Erythroblast (primary cell): ENCODE results near the gene SPOCK1.

ENCODE experiments used
- DNase-seq, 2 experiments: peaks; one replicate each; lab custom pipeline; 2025; lab: John Stamatoyannopoulos, UW
- GATA1 ChIP-seq: IDR thresholded peaks from 2 replicates; pipeline ENCODE4 v1.6.1; 2011; ENCODE audit warnings: low read depth, mild to moderate bottlenecking, control low read depth, low read length, moderate library complexity
- POLR2A ChIP-seq: IDR thresholded peaks from 2 replicates; pipeline ENCODE4 v1.6.1; 2011; ENCODE audit warnings: mild to moderate bottlenecking, low read length

Gene SPOCK1

GRCh38 chr5:137142346-137142745 lies 356.8 kb downstream of the SPOCK1 start:
- TF ChIP-seq POLR2A (no peak), GATA1 (no peak)
- no peak for DNase-seq

GRCh38 chr5:137141779-137142178 lies 357.3 kb downstream of the SPOCK1 start:
- no peak for TF ChIP-seq GATA1
- no peak for TF ChIP-seq POLR2A
- DNase-seq, result no peak

GRCh38 chr5:137136991-137137632 lies 362.0 kb downstream of the SPOCK1 start:
- TF ChIP-seq GATA1, result no peak
- TF ChIP-seq POLR2A, result no peak
- no peak for DNase-seq

- no peak for DNase-seq
- TF ChIP-seq GATA1 (no peak), POLR2A (no peak)
Measured at GRCh38 chr5:137134920-137135532, 364.1 kb downstream of the SPOCK1 start.

GRCh38 chr5:137129886-137130680 lies 369.0 kb downstream of the SPOCK1 start:
- DNase-seq, result no peak
- TF ChIP-seq POLR2A (no peak), GATA1 (no peak)

- TF ChIP-seq POLR2A (no peak), GATA1 (no peak)
- DNase-seq, result no peak
Measured at GRCh38 chr5:137128012-137128411, 371.1 kb downstream of the SPOCK1 start.

- no peak for TF ChIP-seq POLR2A
- no peak for TF ChIP-seq GATA1
- DNase-seq, result no peak
Measured at GRCh38 chr5:137126829-137127228, 372.3 kb downstream of the SPOCK1 start.

GRCh38 chr5:137122558-137122957 lies 376.6 kb downstream of the SPOCK1 start:
- no peak for TF ChIP-seq POLR2A
- TF ChIP-seq GATA1, result no peak
- DNase-seq, result no peak

GRCh38 chr5:137122075-137122474 lies 377.1 kb downstream of the SPOCK1 start:
- DNase-seq, result no peak
- TF ChIP-seq POLR2A (no peak), GATA1 (no peak)

- TF ChIP-seq POLR2A (no peak), GATA1 (no peak)
- DNase-seq, result no peak
Measured at GRCh38 chr5:137119321-137119720, 379.8 kb downstream of the SPOCK1 start.

- no peak for DNase-seq
- TF ChIP-seq POLR2A (no peak), GATA1 (no peak)
Measured at GRCh38 chr5:137118629-137119028, 380.5 kb downstream of the SPOCK1 start.

- TF ChIP-seq POLR2A (no peak), GATA1 (no peak)
- no peak for DNase-seq
Measured at GRCh38 chr5:137115152-137115551, 384.0 kb downstream of the SPOCK1 start.

GRCh38 chr5:137114529-137114928 lies 384.6 kb downstream of the SPOCK1 start:
- no peak for TF ChIP-seq POLR2A
- TF ChIP-seq GATA1, result no peak
- no peak for DNase-seq

- no peak for DNase-seq
- no peak for TF ChIP-seq POLR2A
- TF ChIP-seq GATA1, result no peak
Measured at GRCh38 chr5:137113939-137114338, 385.2 kb downstream of the SPOCK1 start.
